Transverse colon (tissue), 4 donors: Measurements from ENCODE around the gene CTSO. TPM values are rescaled to one million over a fixed set of nuclear protein-coding genes. Genes with fewer than 3 reads are reported as not detected.

Experiments used
- DNase-seq: peaks from one replicate; pipeline ENCODE4 v3.0.0-alpha.2; 2019
- H3K27ac ChIP-seq, 4 donors: fragments of 200-600 bp; sonication (generic); 2 replicates each; pipeline ENCODE4 v1.5.1; 2016 to 2018; ENCODE audit warnings: inconsistent platforms in 4 of 4
- H3K27me3 ChIP-seq: fragments of 200-600 bp; sonication (generic); 2 replicates; pipeline ENCODE4 v1.5.1; 2017; ENCODE audit warnings: inconsistent platforms
- H3K36me3 ChIP-seq, 4 donors: fragments of 200-600 bp; sonication (generic); 2 replicates each; pipeline ENCODE4 v1.5.1; 2017 to 2019; ENCODE audit warnings: inconsistent platforms in 4 of 4
- H3K4me1 ChIP-seq, 4 donors: fragments of 200-600 bp; sonication (generic); 2 replicates each; pipeline ENCODE4 v1.5.1; 2017 to 2020; ENCODE audit warnings: inconsistent platforms in 4 of 4
- H3K4me3 ChIP-seq, 4 donors: fragments of 200-600 bp; sonication (generic); 1 replicate in 1 of 4; 2 replicates in 3 of 4; pipeline versions ENCODE4 v1.5.1 to v1.6.1; 2017 to 2019; ENCODE audit warnings: inconsistent platforms in 4 of 4
- H3K9me3 ChIP-seq, 2 donors: fragments of 200-600 bp; sonication (generic); 2 replicates each; pipeline ENCODE4 v1.5.1; 2017 to 2019; ENCODE audit warnings: inconsistent platforms in 2 of 2
- CTCF ChIP-seq, 5 experiments: fragments of 200-600 bp in 3 of 5; fragments of 450-650 bp in 2 of 5; sonication (generic) in 3 of 5; IDR thresholded peaks; 1 replicate in 2 of 5; 2 replicates in 3 of 5; pipeline ENCODE4 v1.5.1; 2016 to 2017; ENCODE audit warnings: antibody characterized with exemption in 5 of 5, inconsistent platforms in 3 of 5, mild to moderate bottlenecking in 2 of 5, moderate library complexity in 1 of 5
- EP300 ChIP-seq: sonication (generic); formaldehyde crosslinking; IDR thresholded peaks from one replicate; pipeline ENCODE4 v1.6.1; 2017; ENCODE audit warnings: antibody characterized with exemption, low read depth
- POLR2A ChIP-seq: fragments of 450-650 bp; IDR thresholded peaks from one replicate; pipeline ENCODE4 v1.6.1; 2016; ENCODE audit warnings: antibody characterized with exemption, mild to moderate bottlenecking, moderate library complexity
- POLR2AphosphoS5 ChIP-seq, 3 donors: sonication (generic); formaldehyde crosslinking; IDR thresholded peaks; one replicate each; pipeline ENCODE4 v1.6.1; 2016; ENCODE audit warnings: antibody characterized with exemption in 3 of 3
- WGBS, 2 donors: methylation state at CpG; one replicate each; pipeline ENCODE4 v1.1.5; 2018; ENCODE audit warnings: low coverage in 1 of 2; 5-methylcytosine and 5-hydroxymethylcytosine counted together
- in situ Hi-C, 4 donors: fragments of 200-750 bp; cut with MboI; loops; one replicate each; pipeline versions ENCODE4 v1.15.0 to v1.15.1; 2017; ENCODE audit warnings: low sequenced_read_pairs in 3 of 4, low pct_ligation_motif_present in 1 of 4, low pct_unique_long_range_greater_than_20kb in 1 of 4
- intact Hi-C: fragments of 100-400 bp; cut with DNase I; formaldehyde crosslinking; loops from one replicate; pipeline ENCODE4 v1.15.1; 2023; ENCODE audit warnings: low total_unique reads
- total RNA-seq, 4 donors: library from RNA; depleted of rRNA; stranded (reverse); fragments of >200 nt; gene quantifications; one replicate each; pipeline ENCODE4 v1.1.0, GENCODE V29; 2016

CTSO gene
- total RNA-seq, 4 donors from 2014 or later, result 8.2 to 18.7 (median 12.5) TPM; not detected in 1

GRCh38 chr4:155889031-155889793 is 64.5 kb downstream of the CTSO start:
- TF ChIP-seq CTCF (IDR thresholded peaks at IDR 0.05) (no peak), POLR2AphosphoS5 (IDR thresholded peaks at IDR 0.05) (no peak), POLR2A (no peak)
- no peaks in the 10 kb centered on the region for H3K4me1 ChIP-seq
- no peak overlapping the region for H3K27ac ChIP-seq
- H3K4me3 ChIP-seq, result no peak overlapping the region
- H3K27me3 ChIP-seq, result no peaks in the 10 kb centered on the region
- intact Hi-C loops, result no loop called here
- no peaks in the 10 kb centered on the region for H3K9me3 ChIP-seq
- H3K36me3 ChIP-seq, result no peaks in the 10 kb centered on the region
- no peak for DNase-seq
- 30 to 33% methylated on average over 5 of the region's 5 CpGs for WGBS, 2 donors
- in situ Hi-C loops, result no loop called here

GRCh38 chr4:155887847-155888570 is 65.7 kb downstream of the CTSO start:
- no peak overlapping the region for H3K4me3 ChIP-seq
- intact Hi-C loops (no loop called here), in situ Hi-C loops (no loop called here)
- DNase-seq, result no peak
- H3K27me3 ChIP-seq, result no peaks in the 10 kb centered on the region
- H3K4me1 ChIP-seq, result no peaks in the 10 kb centered on the region
- no peak overlapping the region for H3K27ac ChIP-seq
- WGBS, 2 donors, result 64 to 74% methylated on average over 3 to 5 of the region's 6 CpGs
- no peaks in the 10 kb centered on the region for H3K9me3 ChIP-seq
- TF ChIP-seq POLR2AphosphoS5 (IDR thresholded peaks at IDR 0.05) (no peak), EP300 (no peak), CTCF (IDR thresholded peaks at IDR 0.05) (no peak), POLR2A (no peak)
- H3K36me3 ChIP-seq, result no peaks in the 10 kb centered on the region

GRCh38 chr4:155887045-155887444 is 66.6 kb downstream of the CTSO start:
- Histone ChIP-seq H3K36me3 (no peaks in the 10 kb centered on the region), H3K27me3 (no peaks in the 10 kb centered on the region), H3K27ac (no peak overlapping the region), H3K4me3 (no peak overlapping the region), H3K9me3 (no peaks in the 10 kb centered on the region), H3K4me1 (no peaks in the 10 kb centered on the region)
- intact Hi-C loops, result no loop called here
- WGBS, 2 donors, result 45 to 48% methylated on average over 1 of the region's 1 CpG
- in situ Hi-C loops, result no loop called here
- no peak for DNase-seq
- TF ChIP-seq EP300, result no peak
- TF ChIP-seq POLR2A, result no peak
- no peak for TF ChIP-seq POLR2AphosphoS5 (IDR thresholded peaks at IDR 0.05)
- no peak for TF ChIP-seq CTCF (IDR thresholded peaks at IDR 0.05)

GRCh38 chr4:155885666-155886065 is 68.0 kb downstream of the CTSO start:
- no peak overlapping the region for H3K4me3 ChIP-seq
- TF ChIP-seq POLR2A (no peak), CTCF (IDR thresholded peaks at IDR 0.05) (no peak), EP300 (no peak), POLR2AphosphoS5 (IDR thresholded peaks at IDR 0.05) (no peak)
- no peak overlapping the region for H3K27ac ChIP-seq
- no peaks in the 10 kb centered on the region for H3K9me3 ChIP-seq
- no peaks in the 10 kb centered on the region for H3K36me3 ChIP-seq
- in situ Hi-C loops (no loop called here), intact Hi-C loops (no loop called here)
- 47 to 64% methylated on average over 5 to 6 of the region's 6 CpGs for WGBS, 2 donors
- DNase-seq, result no peak
- H3K4me1 ChIP-seq, result no peaks in the 10 kb centered on the region
- no peaks in the 10 kb centered on the region for H3K27me3 ChIP-seq
